Kidney (tissue), 14 donors: ENCODE measurements around the gene ZNF277. TPM values are rescaled to one million over a fixed set of nuclear protein-coding genes. Genes with fewer than 3 reads are reported as not detected.
"Not testable (repeated sequence)": the region's sequence is repeated elsewhere in the genome, so short reads cannot be mapped to it uniquely, and the experiment has no call there.

Experiments used
- DNase-seq, 5 donors: peaks; one replicate each; pipeline ENCODE4 v3.0.0-alpha.2; 2013 to 2020
- FAIRE-seq: peaks from 2 replicates; lab custom pipeline; 2012; peaks lifted over from hg19 to GRCh38; lab: Jason Lieb, UNC
- H3K27ac ChIP-seq, 2 donors: one replicate each; pipeline ENCODE4 v1.7.0; 2013; ENCODE audit warnings: low read depth in 2 of 2, low read length in 2 of 2, inconsistent platforms in 1 of 2
- H3K27me3 ChIP-seq: one replicate; pipeline ENCODE4 v1.7.1; 2013; ENCODE audit warnings: low read length, inconsistent platforms; ENCODE audit not compliant: control insufficient read depth, insufficient read depth
- H3K36me3 ChIP-seq, 3 donors: one replicate each; pipeline versions ENCODE4 v1.7.0 to v1.7.1; 2013; ENCODE audit warnings: low read length in 3 of 3, control low read depth in 1 of 3, inconsistent platforms in 1 of 3; ENCODE audit not compliant: insufficient read depth in 3 of 3, control insufficient read depth in 2 of 3
- H3K4me1 ChIP-seq, 3 donors: one replicate each; pipeline versions ENCODE4 v1.7.0 to v1.7.1; 2013; ENCODE audit warnings: low read length in 3 of 3, inconsistent platforms in 1 of 3, low read depth in 1 of 3; ENCODE audit not compliant: control insufficient read depth in 2 of 3, insufficient read depth in 2 of 3
- H3K4me3 ChIP-seq, 3 donors: one replicate each; pipeline versions ENCODE4 v1.7.0 to v1.8.1; 2013; ENCODE audit warnings: low read length in 3 of 3, control low read depth in 1 of 3, inconsistent platforms in 1 of 3
- H3K9ac ChIP-seq, 3 donors: one replicate each; pipeline versions ENCODE4 v1.7.0 to v1.7.1; 2013; ENCODE audit warnings: low read length in 3 of 3, control low read depth in 1 of 3, inconsistent platforms in 1 of 3
- H3K9me3 ChIP-seq, 3 donors: one replicate each; pipeline versions ENCODE4 v1.7.0 to v1.7.1; 2013; ENCODE audit warnings: low read length in 3 of 3, control low read depth in 1 of 3, inconsistent platforms in 1 of 3; ENCODE audit not compliant: control insufficient read depth in 2 of 3, insufficient read depth in 1 of 3
- CTCF ChIP-seq: IDR thresholded peaks from 3 replicates; pipeline ENCODE4 v1.5.1; 2012; ENCODE audit warnings: mild to moderate bottlenecking, moderate library complexity, borderline replicate concordance; ENCODE audit not compliant: insufficient read depth; ENCODE audit errors: extremely low read depth
- intact Hi-C: fragments of 100-400 bp; cut with DNase I; formaldehyde crosslinking; loops from one replicate; pipeline ENCODE4 v1.11.1; 2022
- polyA plus RNA-seq: library from polyadenylated mRNA; stranded (reverse); fragments of 350-450 nt; fragmentation: Illumina TruSeq; extraction: RNeasy Lipid Tissue Mini Kit (QIAGEN cat#74804); gene quantifications from one replicate; pipeline ENCODE4 v1.2.3, GENCODE V29; 2014; ENCODE audit warnings: low read depth, low replicate concordance; ENCODE audit not compliant: insufficient read depth
- total RNA-seq: library from RNA; stranded (reverse); fragmentation: NEBNext Ultra II Directional; extraction: Animal tissue kit (Norgen Biotek cat#: 25700); gene quantifications from one replicate; pipeline ENCODE4 v1.2.1, GENCODE V29; 2021
- donor health status: control.
- donor health status: control.
- donor health status: control.
- donor health status: control.
- donor health status: control.
- donor health status: DM: yes; HTN: yes; CAD: no.
- donor health status: Normal renal cell carcinoma (clear cell type).

ZNF277 gene
- total and polyA plus RNA-seq, 2 donors from 2014 or later, result 18.7 to 25.0 TPM

GRCh38 chr7:112386619-112387018, 180.1 kb downstream of the ZNF277 start:
- Histone ChIP-seq H3K36me3 (no peaks in the 10 kb centered on the region), H3K9me3 (no peaks in the 10 kb centered on the region), H3K27ac (no peak overlapping the region), H3K4me3 (no peak overlapping the region), H3K27me3 (no peaks in the 10 kb centered on the region), H3K4me1 (peaks cover 0 to 5% (median 4%) of the 10 kb centered on the region in 3 donors), H3K9ac (peak overlapping the region in 1 of 3 donors; percentile 27)
- FAIRE-seq (no peak), DNase-seq (peak in 2 of 5 donors; percentile 78 to 82)
- intact Hi-C loops, result no loop called here
- no peak for TF ChIP-seq CTCF

DNA sequence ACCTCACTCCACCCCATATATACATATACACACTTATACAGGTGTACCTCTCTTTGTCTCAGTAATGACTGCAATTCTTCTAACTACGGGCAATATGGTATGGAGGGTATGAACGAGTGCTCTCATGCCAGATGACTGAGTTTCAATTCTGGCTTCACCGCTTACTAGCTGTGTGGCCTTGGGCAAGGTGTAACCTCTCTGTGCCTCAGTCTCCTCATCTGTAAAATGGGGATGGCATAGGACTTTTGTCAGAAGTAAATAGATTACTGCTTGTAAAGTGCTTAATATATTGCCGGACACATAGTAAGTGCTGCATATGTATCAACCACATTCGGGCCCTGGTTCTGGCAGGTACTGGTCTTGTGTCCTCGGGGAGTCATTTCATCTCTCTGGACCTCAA, 183.7 kb downstream of the ZNF277 start:
- intact Hi-C loops, result no loop called here
- TF ChIP-seq CTCF, result no peak
- Histone ChIP-seq H3K4me1 (peaks cover 0 to 5% (median 4%) of the 10 kb centered on the region in 3 donors), H3K27ac (no peak overlapping the region), H3K9me3 (no peaks in the 10 kb centered on the region), H3K36me3 (no peaks in the 10 kb centered on the region), H3K27me3 (no peaks in the 10 kb centered on the region), H3K9ac (no peak overlapping the region), H3K4me3 (no peak overlapping the region)
- FAIRE-seq (no peak), DNase-seq (no peak)

- H3K36me3 ChIP-seq, intact Hi-C loops, H3K27me3 ChIP-seq, H3K4me1 ChIP-seq, H3K9me3 ChIP-seq: not testable (repeated sequence)
- Histone ChIP-seq H3K27ac (peak overlapping the region in 1 of 2 donors; percentile 67), H3K4me3 (peak overlapping the region; percentile 26 to 62 (median 54)), H3K9ac (peak overlapping the region in 2 of 3 donors; percentile 13 to 75)
- FAIRE-seq, result peak; percentile 33
- DNase-seq, result peak; percentile 54 to 75 (median 71)
Measured at GRCh38 chr7:112391079-112391821, 184.8 kb downstream of the ZNF277 start.

DNA sequence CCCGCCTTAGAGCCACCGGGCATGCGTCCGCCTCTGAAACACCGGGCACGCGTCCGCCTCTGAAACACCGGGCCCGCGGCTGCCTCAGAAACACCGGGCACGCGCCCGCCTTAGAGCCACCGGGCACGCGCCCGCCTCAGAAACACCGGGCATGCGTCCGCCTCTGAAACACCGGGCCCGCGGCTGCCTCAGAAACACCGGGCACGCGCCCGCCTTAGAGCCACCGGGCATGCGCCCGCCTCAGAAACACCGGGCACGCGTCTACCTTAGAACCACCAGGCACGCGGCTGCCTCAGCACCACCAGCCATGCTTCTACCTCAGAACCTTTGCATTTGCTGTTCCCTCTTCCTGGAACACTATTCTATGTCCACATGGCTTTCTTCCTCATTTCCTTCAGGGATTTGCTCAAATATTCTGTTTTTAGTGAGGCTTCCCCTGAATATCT, 185.4 kb downstream of the ZNF277 start:
- H3K36me3 ChIP-seq, H3K4me1 ChIP-seq, intact Hi-C loops, H3K9me3 ChIP-seq, H3K27me3 ChIP-seq, FAIRE-seq: not testable (repeated sequence)
- H3K27ac ChIP-seq, result peak overlapping the region; percentile 28 to 62
- peak; percentile 61 to 76 (median 71) for DNase-seq
- peak overlapping the region; percentile 77 to 91 (median 79) for H3K4me3 ChIP-seq
- H3K9ac ChIP-seq, result peak overlapping the region; percentile 63 to 69 (median 67)

Other genes starting within 250 kb of the ZNF277 start
- gene DOCK4, start 296 bp upstream of the ZNF277 start, total RNA-seq, result 38.9 TPM
- gene DOCK4, start 296 bp upstream of the ZNF277 start, polyA plus RNA-seq, result 3.2 TPM
- gene IFRD1, start 243.8 kb downstream of the ZNF277 start, total RNA-seq, result 31.5 TPM
- 24.1 TPM for gene IFRD1, start 243.8 kb downstream of the ZNF277 start, polyA plus RNA-seq